Stimulated activated CD4-positive, alpha-beta T cell treated with anti-CD3 and anti-CD28 coated beads, Interleukin-1b, Interleukin-23, amount 100 ng/mL, for 1 hour (primary cell): Measurements from ENCODE around the gene MSL3B.

Source experiments
- DNase-seq, 2 donors: peaks; one replicate each; pipeline ENCODE4 v3.0.0-alpha.2; 2020; ENCODE audit warnings: low read depth in 2 of 2

MSL3B gene

GRCh38 chr2:233832869-233833311 is 35.3 kb downstream of the MSL3B start:
- DNase-seq: no peak

- DNase-seq: no peak
Measured at GRCh38 chr2:233832414-233832813, 35.8 kb downstream of the MSL3B start.

GRCh38 chr2:233831861-233832260 is 36.3 kb downstream of the MSL3B start:
- DNase-seq: no peak

- no peak for DNase-seq
Measured at GRCh38 chr2:233831011-233831721, 37.0 kb downstream of the MSL3B start.

GRCh38 chr2:233830111-233830802 is 37.9 kb downstream of the MSL3B start:
- no peak for DNase-seq

- DNase-seq: no peak
Measured at GRCh38 chr2:233829193-233830110, 38.7 kb downstream of the MSL3B start.

GRCh38 chr2:233828546-233829192 is 39.5 kb downstream of the MSL3B start:
- no peak for DNase-seq

GRCh38 chr2:233824373-233824772 is 43.8 kb downstream of the MSL3B start:
- no peak for DNase-seq

GRCh38 chr2:233823731-233824121 is 44.5 kb downstream of the MSL3B start:
- DNase-seq: no peak

GRCh38 chr2:233822781-233823730 is 45.1 kb downstream of the MSL3B start:
- no peak for DNase-seq

GRCh38 chr2:233822101-233822771 is 46.0 kb downstream of the MSL3B start:
- DNase-seq: no peak

GRCh38 chr2:233821709-233822100 is 46.5 kb downstream of the MSL3B start:
- DNase-seq: no peak

GRCh38 chr2:233821196-233821595 is 47.0 kb downstream of the MSL3B start:
- DNase-seq: no peak

GRCh38 chr2:233820774-233821105 is 47.4 kb downstream of the MSL3B start:
- DNase-seq: no peak

GRCh38 chr2:233819884-233820773 is 48.1 kb downstream of the MSL3B start:
- DNase-seq: no peak

- DNase-seq: no peak
Measured at GRCh38 chr2:233818639-233819621, 49.3 kb downstream of the MSL3B start.

GRCh38 chr2:233817995-233818638 is 50.1 kb downstream of the MSL3B start:
- no peak for DNase-seq
